ENCODE data around the gene ZNF335.

ZNF335 gene

GRCh38 chr20:45899046-45899835 is 72.8 kb downstream of the ZNF335 start:
- H3K4me1 Mint-ChIP-seq, result no peaks in the 10 kb centered on the region
- TF ChIP-seq, protein P1, sequence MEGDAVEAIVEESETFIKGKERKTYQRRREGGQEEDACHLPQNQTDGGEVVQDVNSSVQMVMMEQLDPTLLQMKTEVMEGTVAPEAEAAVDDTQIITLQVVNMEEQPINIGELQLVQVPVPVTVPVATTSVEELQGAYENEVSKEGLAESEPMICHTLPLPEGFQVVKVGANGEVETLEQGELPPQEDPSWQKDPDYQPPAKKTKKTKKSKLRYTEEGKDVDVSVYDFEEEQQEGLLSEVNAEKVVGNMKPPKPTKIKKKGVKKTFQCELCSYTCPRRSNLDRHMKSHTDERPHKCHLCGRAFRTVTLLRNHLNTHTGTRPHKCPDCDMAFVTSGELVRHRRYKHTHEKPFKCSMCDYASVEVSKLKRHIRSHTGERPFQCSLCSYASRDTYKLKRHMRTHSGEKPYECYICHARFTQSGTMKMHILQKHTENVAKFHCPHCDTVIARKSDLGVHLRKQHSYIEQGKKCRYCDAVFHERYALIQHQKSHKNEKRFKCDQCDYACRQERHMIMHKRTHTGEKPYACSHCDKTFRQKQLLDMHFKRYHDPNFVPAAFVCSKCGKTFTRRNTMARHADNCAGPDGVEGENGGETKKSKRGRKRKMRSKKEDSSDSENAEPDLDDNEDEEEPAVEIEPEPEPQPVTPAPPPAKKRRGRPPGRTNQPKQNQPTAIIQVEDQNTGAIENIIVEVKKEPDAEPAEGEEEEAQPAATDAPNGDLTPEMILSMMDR (IDR thresholded peaks at IDR 0.05), result no peak
- H3K4me3 Mint-ChIP-seq, result no peak overlapping the region
- no peaks in the 10 kb centered on the region for H3K9me3 Mint-ChIP-seq
- H3K27me3 Mint-ChIP-seq (ENCODE audit: low read depth, poor library complexity), result no peaks in the 10 kb centered on the region
- peaks cover 16% of the 10 kb centered on the region for H3K36me3 Mint-ChIP-seq (ENCODE audit: low read depth)
- no peak overlapping the region for H3K27ac Mint-ChIP-seq
- no peak for DNase-seq
